ENCODE measurements around the gene ADAMTSL1. TPM values are rescaled to one million over a fixed set of nuclear protein-coding genes. Genes with fewer than 3 reads are reported as not detected.

The ADAMTSL1 gene
- total RNA-seq, 1 experiment from 2014 or later, result not detected

DNA sequence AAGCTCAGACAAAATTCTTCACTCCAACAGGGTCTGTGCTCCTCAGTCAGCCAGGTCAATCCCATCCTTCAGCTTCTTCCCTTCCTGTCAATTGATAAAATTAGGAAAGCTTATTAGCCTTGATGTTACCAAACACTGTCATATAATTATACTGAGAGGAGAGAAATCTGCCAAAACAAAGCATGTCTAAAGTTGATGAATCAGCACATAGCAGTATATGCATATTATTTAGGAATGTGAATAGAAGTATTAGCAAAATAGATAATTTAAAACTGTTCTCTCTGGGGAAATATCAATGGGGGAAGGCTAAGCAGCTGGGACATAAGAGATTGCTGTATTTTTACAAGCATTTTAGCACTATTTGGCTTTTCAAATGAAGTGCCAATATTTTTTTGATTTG, 451.9 kb downstream of the ADAMTSL1 start:
- H3K27ac ChIP-seq (ENCODE audit: low read depth, low read length), result no peak overlapping the region
- RAD21 ChIA-PET (ENCODE audit: low non-redundant PET in 1 of 2, low total read pairs in 2 of 2, uncharacterized antibody in 2 of 2, unreplicated experiment in 2 of 2), result no interaction called here
- no peaks in the 10 kb centered on the region for H3K9me2 ChIP-seq (ENCODE audit: insufficient read depth)
- POLR2A ChIA-PET, result no interaction called here
- H3K9ac ChIP-seq (ENCODE audit: low read length), result no peak overlapping the region
- H2AFZ ChIP-seq (ENCODE audit: low read depth, low read length, poor library complexity, severe bottlenecking), result no peak overlapping the region
- CTCF ChIA-PET, result no interaction called here
- H3K4me1 ChIP-seq (ENCODE audit: control insufficient read depth in 1 of 2, insufficient read depth in 2 of 2, low read length in 2 of 2), result no peaks in the 10 kb centered on the region
- no peaks in the 10 kb centered on the region for H3K9me3 ChIP-seq (ENCODE audit: control insufficient read depth in 1 of 2, insufficient read depth in 1 of 2, low read depth in 1 of 2, low read length in 2 of 2)
- no peak for DNase-seq (ENCODE audit: low read depth, low spot score)
- no peaks in the 10 kb centered on the region for H3K79me2 ChIP-seq (ENCODE audit: insufficient read depth, low read length)
- BruUV-seq (replicated peaks), result no TSS peak
- no peaks in the 10 kb centered on the region for H3K27me3 ChIP-seq (ENCODE audit: insufficient read depth, low read length)
- no peaks in the 10 kb centered on the region for H4K20me1 ChIP-seq (ENCODE audit: insufficient read depth)
- H3K36me3 ChIP-seq (ENCODE audit: control insufficient read depth in 1 of 2, insufficient read depth in 2 of 2, low read length in 2 of 2), result no peaks in the 10 kb centered on the region
- TF ChIP-seq, protein P1, sequence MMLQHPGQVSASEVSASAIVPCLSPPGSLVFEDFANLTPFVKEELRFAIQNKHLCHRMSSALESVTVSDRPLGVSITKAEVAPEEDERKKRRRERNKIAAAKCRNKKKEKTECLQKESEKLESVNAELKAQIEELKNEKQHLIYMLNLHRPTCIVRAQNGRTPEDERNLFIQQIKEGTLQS (IDR thresholded peaks at IDR 0.05), result no peak
- no peak for TF ChIP-seq SP1 (IDR thresholded peaks at IDR 0.05; ENCODE audit: low read depth)
- TF ChIP-seq, protein P2, sequence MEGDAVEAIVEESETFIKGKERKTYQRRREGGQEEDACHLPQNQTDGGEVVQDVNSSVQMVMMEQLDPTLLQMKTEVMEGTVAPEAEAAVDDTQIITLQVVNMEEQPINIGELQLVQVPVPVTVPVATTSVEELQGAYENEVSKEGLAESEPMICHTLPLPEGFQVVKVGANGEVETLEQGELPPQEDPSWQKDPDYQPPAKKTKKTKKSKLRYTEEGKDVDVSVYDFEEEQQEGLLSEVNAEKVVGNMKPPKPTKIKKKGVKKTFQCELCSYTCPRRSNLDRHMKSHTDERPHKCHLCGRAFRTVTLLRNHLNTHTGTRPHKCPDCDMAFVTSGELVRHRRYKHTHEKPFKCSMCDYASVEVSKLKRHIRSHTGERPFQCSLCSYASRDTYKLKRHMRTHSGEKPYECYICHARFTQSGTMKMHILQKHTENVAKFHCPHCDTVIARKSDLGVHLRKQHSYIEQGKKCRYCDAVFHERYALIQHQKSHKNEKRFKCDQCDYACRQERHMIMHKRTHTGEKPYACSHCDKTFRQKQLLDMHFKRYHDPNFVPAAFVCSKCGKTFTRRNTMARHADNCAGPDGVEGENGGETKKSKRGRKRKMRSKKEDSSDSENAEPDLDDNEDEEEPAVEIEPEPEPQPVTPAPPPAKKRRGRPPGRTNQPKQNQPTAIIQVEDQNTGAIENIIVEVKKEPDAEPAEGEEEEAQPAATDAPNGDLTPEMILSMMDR (IDR thresholded peaks at IDR 0.05 in 2 of 3, conservative IDR thresholded peaks at IDR 0.05 in 1 of 3; ENCODE audit: borderline replicate concordance in 1 of 3, insufficient read depth in 1 of 3, low read depth in 2 of 3, low read length in 2 of 3), result no peak
- no peak for TF ChIP-seq CEBPB (IDR thresholded peaks at IDR 0.05; ENCODE audit: low read depth)
- TF ChIP-seq RAD21 (IDR thresholded peaks at IDR 0.05; ENCODE audit: low read depth), result no peak
- no peak for TF ChIP-seq FOSL1 (IDR thresholded peaks at IDR 0.05; ENCODE audit: low read depth)
- TF ChIP-seq ELF1 (IDR thresholded peaks at IDR 0.05; ENCODE audit: borderline replicate concordance, low read depth), result no peak
- TF ChIP-seq POLR2AphosphoS5 (IDR thresholded peaks at IDR 0.05; ENCODE audit: low read depth, low read length), result no peak
- no peak overlapping the region for H3K4me2 ChIP-seq (ENCODE audit: low read length)
- H3K4me3 ChIP-seq (replicated peaks in 1 of 2; ENCODE audit: low read depth in 1 of 2, low read length in 2 of 2), result no peak overlapping the region
- intact Hi-C loops (cut with micrococcal nuclease), result no loop called here
- ATAC-seq, result no peak

DNA sequence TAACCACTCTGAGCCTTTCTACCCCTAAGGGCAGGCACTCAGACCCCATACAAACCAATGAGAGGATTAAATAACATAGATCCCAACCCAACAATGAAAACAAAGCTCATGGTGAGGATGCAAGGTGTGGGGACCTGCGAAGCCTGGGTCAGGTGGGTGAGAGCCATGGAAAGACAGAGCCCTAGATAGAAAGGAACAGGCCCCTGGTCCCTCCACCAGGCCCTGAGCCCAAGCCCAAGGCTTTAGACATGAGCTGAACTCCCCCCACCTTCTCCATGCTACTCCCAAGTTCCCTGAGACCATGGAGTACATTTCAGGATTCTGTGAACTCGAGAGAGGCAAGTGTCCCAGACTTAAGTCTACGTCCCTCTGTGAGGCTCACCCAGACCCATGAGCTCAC, 452.6 kb downstream of the ADAMTSL1 start:
- no peak overlapping the region for H3K4me2 ChIP-seq (ENCODE audit: low read length)
- DNase-seq (ENCODE audit: low read depth, low spot score), result no peak
- no peak overlapping the region for H3K27ac ChIP-seq (ENCODE audit: low read depth, low read length)
- no peaks in the 10 kb centered on the region for H3K36me3 ChIP-seq (ENCODE audit: control insufficient read depth in 1 of 2, insufficient read depth in 2 of 2, low read length in 2 of 2)
- intact Hi-C loops (cut with micrococcal nuclease), result no loop called here
- no peak overlapping the region for H2AFZ ChIP-seq (ENCODE audit: low read depth, low read length, poor library complexity, severe bottlenecking)
- H3K4me1 ChIP-seq (ENCODE audit: control insufficient read depth in 1 of 2, insufficient read depth in 2 of 2, low read length in 2 of 2), result no peaks in the 10 kb centered on the region
- ChIA-PET RAD21 (ENCODE audit: low non-redundant PET in 1 of 2, low total read pairs in 2 of 2, uncharacterized antibody in 2 of 2, unreplicated experiment in 2 of 2) (no interaction called here), POLR2A (no interaction called here), CTCF (no interaction called here)
- H3K9ac ChIP-seq (ENCODE audit: low read length), result no peak overlapping the region
- no peaks in the 10 kb centered on the region for H3K9me2 ChIP-seq (ENCODE audit: insufficient read depth)
- BruUV-seq (replicated peaks), result no TSS peak
- H3K27me3 ChIP-seq (ENCODE audit: insufficient read depth, low read length), result no peaks in the 10 kb centered on the region
- no peaks in the 10 kb centered on the region for H3K79me2 ChIP-seq (ENCODE audit: insufficient read depth, low read length)
- H3K9me3 ChIP-seq (ENCODE audit: control insufficient read depth in 1 of 2, insufficient read depth in 1 of 2, low read depth in 1 of 2, low read length in 2 of 2), result no peaks in the 10 kb centered on the region
- no peaks in the 10 kb centered on the region for H4K20me1 ChIP-seq (ENCODE audit: insufficient read depth)
- no peak for ATAC-seq
- no peak overlapping the region for H3K4me3 ChIP-seq (replicated peaks in 1 of 2; ENCODE audit: low read depth in 1 of 2, low read length in 2 of 2)
- TF ChIP-seq TCF7L2 (IDR thresholded peaks at IDR 0.05; ENCODE audit: borderline replicate concordance, extremely low read depth, insufficient read depth, insufficient read length), result no peak
- TF ChIP-seq, protein P3, sequence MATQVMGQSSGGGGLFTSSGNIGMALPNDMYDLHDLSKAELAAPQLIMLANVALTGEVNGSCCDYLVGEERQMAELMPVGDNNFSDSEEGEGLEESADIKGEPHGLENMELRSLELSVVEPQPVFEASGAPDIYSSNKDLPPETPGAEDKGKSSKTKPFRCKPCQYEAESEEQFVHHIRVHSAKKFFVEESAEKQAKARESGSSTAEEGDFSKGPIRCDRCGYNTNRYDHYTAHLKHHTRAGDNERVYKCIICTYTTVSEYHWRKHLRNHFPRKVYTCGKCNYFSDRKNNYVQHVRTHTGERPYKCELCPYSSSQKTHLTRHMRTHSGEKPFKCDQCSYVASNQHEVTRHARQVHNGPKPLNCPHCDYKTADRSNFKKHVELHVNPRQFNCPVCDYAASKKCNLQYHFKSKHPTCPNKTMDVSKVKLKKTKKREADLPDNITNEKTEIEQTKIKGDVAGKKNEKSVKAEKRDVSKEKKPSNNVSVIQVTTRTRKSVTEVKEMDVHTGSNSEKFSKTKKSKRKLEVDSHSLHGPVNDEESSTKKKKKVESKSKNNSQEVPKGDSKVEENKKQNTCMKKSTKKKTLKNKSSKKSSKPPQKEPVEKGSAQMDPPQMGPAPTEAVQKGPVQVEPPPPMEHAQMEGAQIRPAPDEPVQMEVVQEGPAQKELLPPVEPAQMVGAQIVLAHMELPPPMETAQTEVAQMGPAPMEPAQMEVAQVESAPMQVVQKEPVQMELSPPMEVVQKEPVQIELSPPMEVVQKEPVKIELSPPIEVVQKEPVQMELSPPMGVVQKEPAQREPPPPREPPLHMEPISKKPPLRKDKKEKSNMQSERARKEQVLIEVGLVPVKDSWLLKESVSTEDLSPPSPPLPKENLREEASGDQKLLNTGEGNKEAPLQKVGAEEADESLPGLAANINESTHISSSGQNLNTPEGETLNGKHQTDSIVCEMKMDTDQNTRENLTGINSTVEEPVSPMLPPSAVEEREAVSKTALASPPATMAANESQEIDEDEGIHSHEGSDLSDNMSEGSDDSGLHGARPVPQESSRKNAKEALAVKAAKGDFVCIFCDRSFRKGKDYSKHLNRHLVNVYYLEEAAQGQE (IDR thresholded peaks at IDR 0.05; ENCODE audit: low read depth), result no peak
- no peak for TF ChIP-seq FOSL1 (IDR thresholded peaks at IDR 0.05; ENCODE audit: low read depth)
- TF ChIP-seq, protein P4, sequence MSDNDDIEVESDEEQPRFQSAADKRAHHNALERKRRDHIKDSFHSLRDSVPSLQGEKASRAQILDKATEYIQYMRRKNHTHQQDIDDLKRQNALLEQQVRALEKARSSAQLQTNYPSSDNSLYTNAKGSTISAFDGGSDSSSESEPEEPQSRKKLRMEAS (IDR thresholded peaks at IDR 0.05), result no peak
- no peak for TF ChIP-seq POLR2A (IDR thresholded peaks at IDR 0.05; ENCODE audit: borderline replicate concordance, extremely low read depth, insufficient read depth, insufficient read length)
- TF ChIP-seq JUND (IDR thresholded peaks at IDR 0.05), result no peak
- no peak for TF ChIP-seq ZNF274 (IDR thresholded peaks at IDR 0.05; ENCODE audit: low read depth, low read length)
- TF ChIP-seq, protein P1 (IDR thresholded peaks at IDR 0.05), result no peak
- TF ChIP-seq EZH2 (IDR thresholded peaks at IDR 0.05), result no peak
